ENCODE data around the gene GRK3.

DNA sequence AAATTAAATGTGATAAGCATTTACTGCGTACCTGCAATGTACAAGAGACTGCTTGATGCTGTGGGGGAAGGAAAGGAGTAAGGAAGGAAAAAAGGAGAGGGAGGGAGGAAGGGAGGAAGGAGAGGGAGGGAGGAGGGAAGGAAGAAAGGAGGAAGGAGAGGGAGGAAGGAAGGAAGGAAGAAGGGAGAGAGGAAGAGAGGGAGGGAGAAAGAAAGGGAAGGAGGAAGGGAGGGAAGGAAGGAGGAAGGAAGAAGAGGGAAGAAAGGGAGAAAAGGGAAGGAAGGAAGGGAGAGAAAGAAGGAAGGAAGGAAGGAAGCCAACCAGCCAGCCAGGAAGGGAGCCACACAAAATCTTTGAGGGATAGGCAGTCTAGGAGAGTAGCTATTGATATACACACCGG, 133.5 kb downstream of the GRK3 start:
- TF ChIP-seq GATA3 (IDR thresholded peaks at IDR 0.05; ENCODE audit: low read depth, low read length) (no peak), GATA2 (IDR thresholded peaks at IDR 0.05; ENCODE audit: low read depth, low read length) (no peak)

All from SH-SY5Y (cell line).